H1 (cell line): ENCODE results near the gene HS3ST5. TPM values are rescaled to one million over a fixed set of nuclear protein-coding genes. Genes with fewer than 3 reads are reported as not detected.

ENCODE experiments used
- CTCF ChIA-PET: fragments of 300-600 bp; sonication (Branson Sonifier 250); formaldehyde crosslinking; loops from one replicate; lab custom pipeline; 2021; ENCODE audit not compliant: partially characterized antibody; lab: Charles Lee
- POLR2A ChIA-PET: fragments of 300-600 bp; sonication (Branson Sonifier 250); formaldehyde crosslinking; loops from one replicate; lab custom pipeline; 2021; ENCODE audit warnings: inconsistent platforms; ENCODE audit not compliant: partially characterized antibody; lab: Charles Lee
- DNase-seq, 2 experiments: peaks; one replicate each; pipeline versions ENCODE4 v3.0.0 to v3.0.0-alpha.2; 2010 to 2022; ENCODE audit warnings: low spot score in 2 of 2, low read depth in 1 of 2, mixed read lengths in 1 of 2
- FAIRE-seq: peaks from 2 replicates; lab custom pipeline; 2011; peaks lifted over from hg19 to GRCh38; lab: Jason Lieb, UNC
- H2AFZ ChIP-seq: 2 replicates; pipeline ENCODE4 v1.8.1; 2012; ENCODE audit warnings: low read length, inconsistent platforms
- H2AK5ac ChIP-seq: 2 replicates; pipeline ENCODE4 v1.6.1; 2013; ENCODE audit warnings: low read depth, low read length
- H2BK120ac ChIP-seq: replicated peaks from 2 replicates; pipeline ENCODE3; 2013; ENCODE audit warnings: low read depth, low read length, inconsistent platforms
- H2BK12ac ChIP-seq: 2 replicates; pipeline ENCODE4 v1.6.1; 2013; ENCODE audit warnings: low read depth, low read length
- H2BK15ac ChIP-seq: 2 replicates; pipeline ENCODE4 v1.6.1; 2013; ENCODE audit warnings: low read length
- H2BK20ac ChIP-seq: 2 replicates; pipeline ENCODE4 v1.6.1; 2013; ENCODE audit warnings: low read length
- H2BK5ac ChIP-seq: 2 replicates; pipeline ENCODE4 v1.6.1; 2013; ENCODE audit warnings: low read depth, low read length
- H3K14ac ChIP-seq: 2 replicates; pipeline ENCODE4 v1.6.1; 2013; ENCODE audit warnings: inconsistent platforms; ENCODE audit not compliant: insufficient read length
- H3K18ac ChIP-seq: 2 replicates; pipeline ENCODE4 v1.6.1; 2013; ENCODE audit warnings: low read length; ENCODE audit errors: extremely low read depth
- H3K23ac ChIP-seq: 2 replicates; pipeline ENCODE4 v1.6.1; 2013; ENCODE audit warnings: inconsistent platforms; ENCODE audit not compliant: insufficient read length
- H3K23me2 ChIP-seq: 2 replicates; pipeline ENCODE4 v1.6.1; 2013; ENCODE audit warnings: low read depth, low read length
- H3K27ac ChIP-seq: 2 replicates; pipeline ENCODE4 v1.6.1; 2011; ENCODE audit warnings: low read depth, low read length, inconsistent platforms
- H3K27me3 ChIP-seq, 4 experiments: replicated peaks in 1 of 4; 1 replicate in 1 of 4; 2 replicates in 3 of 4; pipeline versions ENCODE4 v1.6.1 to v1.8.1; 2011 to 2013; ENCODE audit warnings: low read length in 3 of 4, mild to moderate bottlenecking in 3 of 4, inconsistent platforms in 2 of 4, mixed read lengths in 2 of 4, moderate library complexity in 1 of 4; ENCODE audit not compliant: control insufficient read depth in 3 of 4, insufficient read depth in 3 of 4; ENCODE audit errors: extremely low read depth in 1 of 4
- H3K36me3 ChIP-seq, 4 experiments: 2 replicates each; pipeline versions ENCODE4 v1.6.1 to v1.8.1; 2011 to 2013; ENCODE audit warnings: mild to moderate bottlenecking in 4 of 4, low read length in 3 of 4, moderate library complexity in 2 of 4, control low read depth in 1 of 4, inconsistent platforms in 1 of 4; ENCODE audit not compliant: insufficient read depth in 4 of 4, control insufficient read depth in 2 of 4
- H3K4ac ChIP-seq: replicated peaks from 2 replicates; pipeline ENCODE3; 2013; ENCODE audit warnings: low read length, low read depth, mixed read lengths, inconsistent platforms; ENCODE audit not compliant: insufficient read length
- H3K4me1 ChIP-seq, 4 experiments: replicated peaks in 1 of 4; 1 replicate in 1 of 4; 2 replicates in 3 of 4; pipeline versions ENCODE4 v1.6.1 to v1.8.1; 2011 to 2013; ENCODE audit warnings: low read length in 3 of 4, inconsistent platforms in 2 of 4, mixed read lengths in 1 of 4; ENCODE audit not compliant: insufficient read depth in 4 of 4, control insufficient read depth in 3 of 4
- H3K4me2 ChIP-seq, 2 experiments: 2 replicates each; pipeline versions ENCODE4 v1.6.1 to v1.8.1; 2011 to 2013; ENCODE audit warnings: low read depth in 2 of 2, low read length in 2 of 2, control low read depth in 1 of 2, inconsistent platforms in 1 of 2, mild to moderate bottlenecking in 1 of 2; ENCODE audit not compliant: insufficient read depth in 1 of 2
- H3K4me3 ChIP-seq, 4 experiments: fragments of 200-600, 300-600 bp in 1 of 4; sonication (generic), shearing (Covaris generic), sonication (Bioruptor Twin) in 1 of 4; 2 replicates each; pipeline versions ENCODE4 v1.5.1 to v1.8.1; 2011 to 2016; ENCODE audit warnings: low read length in 4 of 4, low read depth in 3 of 4, control low read depth in 2 of 4, inconsistent platforms in 2 of 4, mild to moderate bottlenecking in 2 of 4, mixed read lengths in 1 of 4, moderate library complexity in 1 of 4; ENCODE audit not compliant: insufficient read depth in 2 of 4; ENCODE audit errors: extremely low read depth in 1 of 4
- H3K56ac ChIP-seq: replicated peaks from 2 replicates; pipeline ENCODE3; 2013; ENCODE audit warnings: low read depth, mild to moderate bottlenecking, mixed read lengths, low read length, inconsistent platforms; ENCODE audit not compliant: insufficient read length
- H3K79me1 ChIP-seq: 2 replicates; pipeline ENCODE4 v1.6.1; 2013; ENCODE audit warnings: low read depth, low read length, control low read depth
- H3K79me2 ChIP-seq, 2 experiments: 2 replicates each; pipeline versions ENCODE4 v1.6.1 to v1.8.1; 2012 to 2013; ENCODE audit warnings: low read length in 2 of 2, mild to moderate bottlenecking in 2 of 2, inconsistent platforms in 1 of 2; ENCODE audit not compliant: insufficient read depth in 2 of 2, control insufficient read depth in 1 of 2
- H3K9ac ChIP-seq, 4 experiments: replicated peaks in 1 of 4; 1 replicate in 1 of 4; 2 replicates in 3 of 4; pipeline versions ENCODE4 v1.6.1 to v1.8.1; 2011 to 2013; ENCODE audit warnings: low read depth in 3 of 4, low read length in 3 of 4, control low read depth in 2 of 4, mild to moderate bottlenecking in 2 of 4, moderate library complexity in 2 of 4, inconsistent platforms in 1 of 4; ENCODE audit errors: extremely low read depth in 1 of 4
- H3K9me3 ChIP-seq, 2 experiments: 2 replicates each; pipeline versions ENCODE4 v1.6.1 to v1.8.1; 2012 to 2013; ENCODE audit warnings: mild to moderate bottlenecking in 2 of 2, moderate library complexity in 2 of 2, control low read depth in 1 of 2, inconsistent platforms in 1 of 2, low read depth in 1 of 2, low read length in 1 of 2, mixed read lengths in 1 of 2; ENCODE audit not compliant: insufficient read depth in 2 of 2
- H4K20me1 ChIP-seq, 2 experiments: replicated peaks in 1 of 2; 2 replicates each; pipeline versions ENCODE3 to v1.8.1; 2011 to 2013; ENCODE audit warnings: inconsistent platforms in 2 of 2, low read length in 2 of 2, mild to moderate bottlenecking in 1 of 2; ENCODE audit not compliant: insufficient read depth in 2 of 2, control insufficient read depth in 1 of 2
- H4K5ac ChIP-seq: 2 replicates; pipeline ENCODE4 v1.6.1; 2013; ENCODE audit warnings: low read length, low read depth, mixed read lengths, inconsistent platforms; ENCODE audit not compliant: insufficient read length
- H4K8ac ChIP-seq: 2 replicates; pipeline ENCODE4 v1.8.0; 2013; ENCODE audit warnings: mild to moderate bottlenecking, moderate library complexity, low read length, inconsistent platforms; ENCODE audit not compliant: insufficient read depth; ENCODE audit errors: extremely low read depth
- H4K91ac ChIP-seq: replicated peaks from 2 replicates; pipeline ENCODE3; 2013; ENCODE audit warnings: low read length, mixed read lengths, inconsistent platforms; ENCODE audit not compliant: insufficient read length
- BRCA1 ChIP-seq: IDR thresholded peaks from 2 replicates; pipeline ENCODE4 v1.6.1; 2012; ENCODE audit warnings: low read depth, low read length, improper control_type of control experiment
- CBX5 ChIP-seq: fragments of 300-800, 300-1000 bp; sonication (generic); IDR thresholded peaks from 2 replicates; pipeline ENCODE4 v1.7.1; 2016; ENCODE audit warnings: antibody characterized with exemption, low read length, low read depth
- CHD1 ChIP-seq: IDR thresholded peaks from 2 replicates; pipeline ENCODE4 v1.6.1; 2012; ENCODE audit warnings: low read depth, low read length, improper control_type of control experiment
- CHD2 ChIP-seq: IDR thresholded peaks from 2 replicates; pipeline ENCODE4 v1.6.1; 2012; ENCODE audit warnings: low read length, improper control_type of control experiment
- GABPA ChIP-seq: IDR thresholded peaks from 2 replicates; pipeline ENCODE4 v1.6.1; 2011; ENCODE audit warnings: mild to moderate bottlenecking, low read length, moderate library complexity, borderline replicate concordance; ENCODE audit not compliant: insufficient read depth
- HDAC2 ChIP-seq, 2 experiments: fragments of 300-600 bp in 1 of 2; sonication (generic) in 1 of 2; IDR thresholded peaks; 2 replicates each; pipeline ENCODE4 v1.6.1; 2011 to 2012; ENCODE audit warnings: low read depth in 2 of 2, low read length in 2 of 2, mild to moderate bottlenecking in 2 of 2, moderate library complexity in 2 of 2, borderline replicate concordance in 1 of 2, inconsistent platforms in 1 of 2
- HDAC6 ChIP-seq: IDR thresholded peaks from one replicate; pipeline ENCODE4 v1.7.1; 2012; ENCODE audit warnings: low read depth, mild to moderate bottlenecking, inconsistent platforms, low read length, moderate library complexity
- KDM4A ChIP-seq: IDR thresholded peaks from one replicate; pipeline ENCODE4 v1.7.1; 2012; ENCODE audit warnings: low read depth, mild to moderate bottlenecking, moderate library complexity, low read length, inconsistent platforms; ENCODE audit not compliant: severe bottlenecking
- POU5F1 ChIP-seq: IDR thresholded peaks from 2 replicates; pipeline ENCODE4 v1.6.1; 2011; ENCODE audit warnings: low read depth, mild to moderate bottlenecking, low read length, moderate library complexity
- RAD21 ChIP-seq, 2 experiments: IDR thresholded peaks in 1 of 2; conservative IDR thresholded peaks in 1 of 2; 2 replicates each; pipeline ENCODE4 v1.6.1; 2011; ENCODE audit warnings: low read depth in 2 of 2, low read length in 2 of 2, improper control_type of control experiment in 1 of 2, inconsistent platforms in 1 of 2, mild to moderate bottlenecking in 1 of 2, moderate library complexity in 1 of 2
- SP2 ChIP-seq: IDR thresholded peaks from 2 replicates; pipeline ENCODE4 v1.6.1; 2012; ENCODE audit warnings: mild to moderate bottlenecking, low read length, inconsistent platforms
- TBP ChIP-seq: IDR thresholded peaks from 2 replicates; pipeline ENCODE4 v1.6.1; 2011; ENCODE audit warnings: low read depth, low read length, improper control_type of control experiment
- TCF12 ChIP-seq: IDR thresholded peaks from 2 replicates; pipeline ENCODE4 v1.6.1; 2011; ENCODE audit warnings: low read depth, mild to moderate bottlenecking, low read length
- YY1 ChIP-seq: IDR thresholded peaks from 2 replicates; pipeline ENCODE4 v1.6.1; 2011; ENCODE audit warnings: low read depth, mild to moderate bottlenecking, low read length
- WGBS, 2 experiments: shearing (Covaris generic) in 1 of 2; methylation state at CpG; one replicate each; pipeline versions ENCODE4 v1.1.6 to v1.1.7; 2013 to 2015; ENCODE audit warnings: low lambda C conversion rate in 2 of 2, mixed read lengths in 2 of 2, inconsistent platforms in 1 of 2, low coverage in 1 of 2, missing lambda C conversion rate in 1 of 2; ENCODE audit not compliant: insufficient replicate concordance in 2 of 2, insufficient coverage in 1 of 2, insufficient read length in 1 of 2; ENCODE audit errors: extremely low coverage in 1 of 2, missing lambda C conversion rate in 1 of 2; 5-methylcytosine and 5-hydroxymethylcytosine counted together
- polyA plus RNA-seq, 7 experiments: library from polyadenylated mRNA; depleted of rRNA in 3 of 7; stranded (reverse) in 5 of 7; unstranded in 2 of 7; fragments of >200 nt in 5 of 7; fragments of 200-250 nt in 2 of 7; gene quantifications; 1 replicate in 5 of 7; 2 replicates in 1 of 7; 4 replicates in 1 of 7; pipeline versions ENCODE4 v1.2.1 to v1.2.3, GENCODE V29; 2011 to 2013; ENCODE audit warnings: missing spikeins in 2 of 7, mixed read lengths in 2 of 7
- total RNA-seq: library from RNA; stranded (reverse); fragmentation: NEBNext Ultra II Directional; extraction: Animal tissue kit (Norgen Biotek cat#: 25700); gene quantifications from 2 replicates; pipeline ENCODE4 v1.2.1, GENCODE V29; 2021
- TF ChIP-seq, protein P1 (sequence below): IDR thresholded peaks from 2 replicates; pipeline ENCODE4 v1.6.1; 2012; ENCODE audit warnings: inconsistent platforms

HS3ST5 gene
- total and polyA plus RNA-seq, 2 of the 8 experiments (the other 6 are each of a cell fraction or from before 2014, with no cell fraction given): 1.2 to 9.9 TPM

DNA sequence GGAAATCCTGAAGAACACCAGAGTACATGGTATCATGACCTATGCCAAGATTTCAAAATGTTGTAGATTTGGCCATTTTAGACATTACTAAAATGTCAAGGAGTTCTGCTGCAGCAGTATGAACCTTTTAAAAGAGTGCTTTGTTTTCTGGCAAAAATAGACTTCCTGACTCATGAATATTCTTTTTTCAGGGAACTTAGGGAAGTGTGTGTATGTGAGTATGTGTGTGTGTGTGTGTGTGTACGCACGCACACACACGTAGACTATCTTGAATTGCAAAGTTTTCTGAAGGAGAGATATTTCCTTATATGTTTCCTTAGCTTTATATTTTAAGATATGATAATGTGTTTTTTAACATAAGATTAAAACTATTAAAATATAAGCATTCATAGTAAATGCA lies 161.2 kb downstream of the HS3ST5 start:
- no peak overlapping the region for H3K9ac ChIP-seq
- H2BK5ac ChIP-seq: no peak overlapping the region
- no peak overlapping the region for H4K91ac ChIP-seq
- H3K4me2 ChIP-seq: no peak overlapping the region
- WGBS, 2 experiments: 90% methylated on average over 3 of the region's 3 CpGs; no CpG with 5 or more reads in 1 of the 2 experiments
- no peak overlapping the region for H2BK20ac ChIP-seq
- DNase-seq (no peak), FAIRE-seq (no peak)
- H2BK120ac ChIP-seq: no peak overlapping the region
- H3K56ac ChIP-seq: no peak overlapping the region
- H3K79me1 ChIP-seq: no peaks in the 10 kb centered on the region; the same call in 1 of the 2 replicates
- H3K27ac ChIP-seq: no peak overlapping the region
- no peak overlapping the region for H3K23ac ChIP-seq
- no peak overlapping the region for H3K4me3 ChIP-seq
- H4K20me1 ChIP-seq: no peaks in the 10 kb centered on the region
- H3K18ac ChIP-seq: no peak overlapping the region
- no peak overlapping the region for H3K14ac ChIP-seq
- H2AK5ac ChIP-seq: no peak overlapping the region
- H3K27me3 ChIP-seq: no peaks in the 10 kb centered on the region
- no peak overlapping the region for H3K4ac ChIP-seq
- no peak overlapping the region for H2AFZ ChIP-seq
- POLR2A ChIA-PET: no interaction called here
- no peak overlapping the region for H2BK15ac ChIP-seq
- H3K23me2 ChIP-seq: no peaks in the 10 kb centered on the region
- H3K36me3 ChIP-seq: no peaks in the 10 kb centered on the region
- H3K9me3 ChIP-seq: no peaks in the 10 kb centered on the region
- H4K8ac ChIP-seq: no peak overlapping the region
- peaks cover 0 to 6% (median 2%) of the 10 kb centered on the region in 4 experiments; a peak in 3 of 7 replicates for H3K4me1 ChIP-seq
- CTCF ChIA-PET: interaction anchor here (2.0 kb wide), 1 partner anchor 10 kb away, joined by 7 read pairs; no protein-coding TSS in a partner anchor
- H4K5ac ChIP-seq: no peak overlapping the region
- H2BK12ac ChIP-seq: no peak overlapping the region
- no peaks in the 10 kb centered on the region for H3K79me2 ChIP-seq
- no peak for TF ChIP-seq SP2
- no peak for TF ChIP-seq RAD21 (IDR thresholded peaks at IDR 0.05 in 1 of 2, conservative IDR thresholded peaks at IDR 0.05 in 1 of 2; ENCODE audit: low read depth in 2 of 2, low read length in 2 of 2)
- TF ChIP-seq, protein P1, sequence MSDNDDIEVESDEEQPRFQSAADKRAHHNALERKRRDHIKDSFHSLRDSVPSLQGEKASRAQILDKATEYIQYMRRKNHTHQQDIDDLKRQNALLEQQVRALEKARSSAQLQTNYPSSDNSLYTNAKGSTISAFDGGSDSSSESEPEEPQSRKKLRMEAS: no peak
- TF ChIP-seq KDM4A: no peak
- no peak for TF ChIP-seq HDAC6
- TF ChIP-seq CHD2: no peak
- TF ChIP-seq TBP: no peak
- no peak for TF ChIP-seq CHD1
- TF ChIP-seq YY1: no peak
- TF ChIP-seq GABPA: no peak
- TF ChIP-seq POU5F1: no peak
- TF ChIP-seq HDAC2 (IDR thresholded peaks at IDR 0.05; ENCODE audit: borderline replicate concordance in 1 of 2, low read depth in 2 of 2, low read length in 2 of 2): no peak
- no peak for TF ChIP-seq TCF12
- no peak for TF ChIP-seq CBX5
- no peak for TF ChIP-seq BRCA1
